HG03571 (cell line): ENCODE measurements around the gene CNNM4.
A peak's percentile ranks its signal among the peaks of the same experiment; 100 is the strongest.

Source experiments
- ATAC-seq: cut with Tn5 transposase; IDR thresholded peaks from one replicate; pipeline ENCODE4 v1.9.1; 2021; ENCODE audit not compliant: unreplicated experiment

Gene CNNM4

DNA sequence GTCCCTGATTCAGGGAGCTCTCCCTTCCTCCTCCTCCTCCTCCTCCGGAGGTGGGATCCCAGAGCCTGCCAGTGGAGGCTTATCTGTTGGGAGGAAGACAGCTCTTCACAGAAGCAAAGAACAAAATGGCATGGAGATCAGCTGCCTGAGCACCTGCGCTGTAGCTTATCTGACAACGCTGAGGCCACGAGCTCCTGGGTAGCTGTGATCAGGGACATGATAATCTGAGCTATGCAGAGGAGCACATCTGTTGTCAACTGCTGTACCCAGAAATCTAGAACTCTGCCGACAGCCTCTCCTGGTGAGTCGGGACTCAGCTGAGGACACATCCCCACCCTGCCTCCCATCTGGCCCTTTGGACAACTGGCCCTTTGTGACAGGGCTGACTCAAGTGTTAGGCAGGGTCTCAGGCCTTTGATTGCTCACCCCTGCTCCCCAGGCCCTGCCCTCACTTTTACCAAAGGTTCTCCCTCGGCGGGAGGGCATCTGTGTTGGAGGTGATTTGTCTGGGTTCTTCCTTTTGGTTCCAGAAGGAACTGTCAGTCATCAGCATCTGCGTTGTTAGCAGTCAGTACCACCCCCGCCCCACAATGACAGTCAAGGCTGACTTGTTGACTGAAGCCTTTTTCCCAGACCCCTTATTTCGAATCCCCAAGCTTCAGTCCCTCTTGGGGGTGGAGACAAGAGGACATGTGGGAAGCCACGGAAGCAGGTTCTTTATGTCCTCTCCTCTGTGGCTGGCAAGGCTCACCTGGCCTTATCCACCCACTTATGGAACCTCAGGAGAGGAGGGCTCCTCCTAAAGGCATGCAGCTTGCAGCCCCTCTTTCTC, 49.5 kb downstream of the CNNM4 start:
- no peak for ATAC-seq

DNA sequence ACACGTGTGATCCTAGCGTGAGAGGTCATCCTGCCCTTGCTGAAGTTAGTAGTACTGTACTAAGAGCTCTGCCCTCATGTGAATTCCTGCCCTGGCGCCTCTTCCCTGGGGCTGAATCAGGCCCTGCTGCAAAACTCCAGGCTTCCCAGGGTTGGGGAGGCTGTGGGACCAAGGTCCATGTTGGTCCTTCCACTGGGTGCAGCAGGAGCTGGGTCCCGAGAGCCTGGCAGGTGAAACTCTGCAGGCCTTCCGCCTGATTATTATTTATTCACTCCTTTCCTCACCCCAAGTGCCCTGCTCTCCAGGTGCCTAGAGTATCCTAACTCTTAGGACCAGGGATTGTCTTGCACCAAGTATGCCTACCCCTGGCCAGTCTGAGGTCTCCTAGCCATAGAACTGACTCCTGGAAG, 50.1 kb downstream of the CNNM4 start:
- ATAC-seq, result no peak

- no peak for ATAC-seq
These were observed 51.2 kb downstream of the CNNM4 start for GRCh38 chr2:96811917-96812316.

DNA sequence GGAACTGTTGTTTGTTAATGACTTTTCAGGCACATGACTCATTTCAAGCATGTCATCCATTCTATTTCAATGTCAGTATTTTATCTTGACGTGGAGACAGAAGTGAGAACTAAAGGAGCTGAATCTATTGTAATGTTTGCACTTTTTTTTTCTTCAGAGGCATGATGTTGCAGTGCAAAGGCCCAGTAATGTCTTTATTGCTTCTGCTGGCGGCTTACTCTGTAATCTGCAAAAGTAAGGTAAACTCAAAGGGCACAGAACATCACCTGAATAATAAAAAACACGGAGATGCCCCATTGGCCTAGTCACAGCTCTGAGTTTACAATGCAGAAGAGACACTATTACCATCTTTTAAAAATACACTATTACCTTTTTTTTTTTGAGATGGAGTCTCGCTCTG, 53.0 kb downstream of the CNNM4 start:
- no peak for ATAC-seq

DNA sequence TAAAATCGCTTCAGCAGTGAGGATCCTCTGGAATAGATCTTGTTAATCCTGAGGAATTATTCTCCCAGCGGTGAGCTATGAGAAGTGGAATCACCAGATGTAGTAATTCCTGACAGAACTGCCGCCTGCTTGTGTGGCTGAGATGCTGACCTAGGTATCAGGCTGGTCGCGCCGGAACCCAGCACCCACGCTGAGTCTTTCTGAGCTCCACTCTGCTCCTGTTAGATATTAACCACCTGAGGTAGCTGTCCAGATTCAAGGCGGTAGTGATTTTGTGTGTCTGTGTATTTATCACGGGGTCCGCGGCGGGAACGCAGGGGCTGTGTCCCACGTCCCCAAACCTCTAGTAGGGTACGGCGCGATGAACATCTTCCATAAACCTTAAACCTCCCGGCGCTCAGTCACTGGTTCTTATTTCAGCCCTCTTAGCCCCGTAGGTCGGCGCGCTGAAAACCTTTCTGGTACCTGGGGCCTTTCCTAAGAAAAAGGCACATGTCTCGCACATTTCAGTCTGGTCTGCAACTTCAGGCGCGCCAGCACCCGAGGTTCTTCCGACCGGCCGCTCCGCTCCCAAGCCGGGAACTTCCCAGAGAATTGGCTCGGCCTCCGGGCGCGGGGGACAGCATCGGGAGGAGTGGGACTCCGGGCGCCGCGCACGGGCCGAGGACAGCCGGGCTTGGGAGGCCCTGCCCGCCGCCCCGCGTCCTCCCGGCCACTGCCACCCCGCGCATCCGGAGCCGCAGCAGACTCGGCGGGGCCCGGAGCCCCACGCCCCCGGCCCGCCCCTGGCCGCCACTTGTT, 54.8 kb downstream of the CNNM4 start:
- ATAC-seq, result peak; percentile 8

GRCh38 chr2:96816127-96816835, 55.6 kb downstream of the CNNM4 start, which contains the start of gene CNNM3:
TSS of gene CNNM3 (plus strand) at chr2:96816268. CDS start at chr2:96816278, 10 bp downstream.
- ATAC-seq, result peak; percentile 82

DNA sequence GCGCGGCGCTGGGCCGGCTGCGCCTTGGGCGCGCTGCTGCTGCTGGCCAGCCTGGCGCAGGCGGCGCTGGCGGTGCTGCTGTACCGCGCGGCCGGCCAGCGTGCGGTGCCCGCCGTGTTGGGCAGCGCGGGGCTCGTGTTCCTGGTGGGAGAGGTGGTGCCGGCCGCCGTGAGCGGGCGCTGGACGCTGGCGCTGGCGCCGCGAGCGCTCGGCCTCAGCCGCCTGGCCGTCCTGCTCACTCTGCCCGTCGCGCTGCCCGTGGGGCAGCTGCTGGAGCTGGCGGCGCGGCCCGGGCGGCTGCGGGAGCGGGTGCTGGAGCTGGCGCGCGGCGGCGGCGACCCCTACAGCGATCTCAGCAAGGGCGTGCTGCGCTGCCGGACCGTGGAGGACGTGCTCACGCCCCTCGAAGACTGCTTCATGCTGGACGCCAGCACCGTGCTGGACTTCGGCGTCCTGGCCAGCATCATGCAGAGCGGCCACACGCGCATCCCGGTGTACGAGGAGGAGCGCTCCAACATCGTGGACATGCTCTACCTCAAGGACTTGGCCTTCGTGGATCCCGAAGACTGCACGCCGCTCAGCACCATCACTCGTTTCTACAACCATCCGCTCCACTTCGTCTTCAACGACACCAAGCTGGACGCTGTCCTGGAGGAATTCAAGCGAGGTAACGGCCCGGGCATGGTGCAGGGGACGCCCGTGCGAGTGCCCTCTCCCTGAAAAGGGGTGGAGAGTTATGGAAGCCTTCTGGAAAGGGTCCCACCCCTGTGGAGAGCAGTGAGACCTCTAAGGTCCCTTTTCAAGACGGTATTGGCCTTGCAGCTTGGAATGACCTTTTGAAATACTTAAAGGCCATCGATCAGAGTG, 56.4 kb downstream of the CNNM4 start:
- no peak for ATAC-seq

DNA sequence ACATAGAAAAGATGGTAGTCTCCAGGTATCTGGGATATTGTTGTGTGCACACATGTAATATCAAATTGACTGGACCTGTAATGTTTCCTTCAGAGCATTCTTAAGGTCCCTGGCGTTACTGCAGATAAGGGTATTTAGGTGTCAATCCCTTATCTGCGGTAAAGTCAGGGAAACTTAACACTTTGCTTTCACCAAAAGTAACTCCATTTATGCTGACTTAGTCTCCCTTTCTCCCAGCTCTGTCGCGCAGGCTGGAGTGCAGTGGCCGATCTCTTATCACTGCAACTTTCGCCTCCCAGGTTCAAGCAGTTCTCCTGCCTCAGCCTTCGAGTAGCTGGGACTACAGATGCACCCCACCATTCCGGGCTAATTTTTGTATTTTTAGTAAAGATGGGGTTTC, 57.2 kb downstream of the CNNM4 start:
- ATAC-seq, result no peak

GRCh38 chr2:96819128-96819875, 58.6 kb downstream of the CNNM4 start:
- ATAC-seq, result no peak

DNA sequence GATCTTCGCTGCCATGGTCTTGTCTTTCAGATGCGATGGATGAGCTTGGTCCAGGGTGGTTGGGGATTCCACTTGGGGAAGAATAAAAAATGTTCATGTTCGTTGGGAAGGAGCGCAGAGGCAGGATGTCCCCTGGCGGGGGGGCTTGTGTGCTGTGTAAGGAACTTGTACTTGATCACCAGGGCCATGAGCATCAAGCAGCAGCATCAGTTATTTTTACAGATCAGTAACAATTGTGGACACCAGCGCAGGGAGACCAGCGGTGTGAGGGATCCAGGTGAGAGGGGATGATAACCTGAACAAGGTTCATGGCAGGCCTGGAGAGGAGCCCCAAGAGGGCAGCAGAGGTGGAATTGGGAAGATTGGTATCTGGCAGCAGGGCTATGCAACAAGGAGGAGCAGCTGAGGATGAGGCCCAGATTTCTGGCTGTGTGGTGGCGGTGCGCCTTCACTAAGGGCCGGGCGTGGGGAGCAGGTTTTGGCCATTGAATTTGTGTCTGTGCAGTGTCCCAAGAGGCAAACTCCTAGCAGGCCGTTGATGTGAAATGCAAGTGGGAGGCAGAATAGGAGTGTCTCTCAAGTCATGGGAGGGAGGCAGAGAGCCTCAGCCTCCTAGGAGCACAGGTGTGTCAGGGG, 59.3 kb downstream of the CNNM4 start:
- ATAC-seq, result no peak

DNA sequence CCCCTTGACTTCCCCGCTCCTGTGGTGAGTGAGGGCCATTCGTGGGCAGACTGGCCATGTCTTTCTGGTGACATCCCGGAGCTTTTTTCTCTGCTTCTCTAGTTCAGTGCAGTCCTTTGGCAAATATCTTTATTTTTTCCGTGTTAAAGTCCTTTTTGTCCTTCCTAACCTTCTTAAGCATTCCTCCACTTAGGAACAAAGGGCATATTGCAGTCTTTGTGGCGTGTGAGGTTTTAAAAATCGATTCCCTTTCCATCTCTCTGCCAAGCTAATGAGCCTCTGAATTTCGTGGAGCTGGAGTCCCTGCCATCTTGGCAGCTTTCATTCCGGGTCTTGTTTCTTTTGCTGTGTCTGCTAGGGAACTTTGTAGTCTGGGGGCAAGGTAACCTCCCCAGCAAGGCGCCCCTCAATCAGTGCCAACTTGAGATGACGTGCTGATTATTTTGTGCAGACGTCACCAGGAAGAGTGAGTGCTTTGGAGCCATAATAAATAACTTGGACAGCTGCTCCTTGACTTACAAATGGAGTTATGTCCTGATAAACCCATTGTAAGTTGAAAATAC, 60.5 kb downstream of the CNNM4 start:
- no peak for ATAC-seq

DNA sequence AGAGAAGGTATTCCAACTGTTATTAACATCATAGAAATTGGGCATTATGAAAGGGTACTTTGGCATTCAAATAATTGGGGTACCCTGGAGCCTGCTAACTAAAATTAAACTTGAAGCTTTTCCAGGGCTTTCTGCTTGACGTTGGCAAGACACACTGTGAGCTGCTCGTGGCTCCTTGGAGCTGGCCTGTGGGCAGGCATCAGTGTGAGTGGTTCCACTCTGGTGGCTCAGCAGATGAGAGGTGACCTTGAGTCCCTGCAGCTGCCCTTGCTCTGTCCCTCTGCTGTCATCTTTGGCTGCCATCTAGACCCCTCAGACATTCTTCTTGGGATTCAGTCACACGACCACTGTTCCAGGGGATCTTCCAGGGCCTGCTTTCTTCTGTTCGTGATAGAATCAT, 62.1 kb downstream of the CNNM4 start:
- no peak for ATAC-seq

- no peak for ATAC-seq
These were observed 62.5 kb downstream of the CNNM4 start for GRCh38 chr2:96823198-96823597.

GRCh38 chr2:96824079-96824870, 63.6 kb downstream of the CNNM4 start:
- ATAC-seq, result no peak

DNA sequence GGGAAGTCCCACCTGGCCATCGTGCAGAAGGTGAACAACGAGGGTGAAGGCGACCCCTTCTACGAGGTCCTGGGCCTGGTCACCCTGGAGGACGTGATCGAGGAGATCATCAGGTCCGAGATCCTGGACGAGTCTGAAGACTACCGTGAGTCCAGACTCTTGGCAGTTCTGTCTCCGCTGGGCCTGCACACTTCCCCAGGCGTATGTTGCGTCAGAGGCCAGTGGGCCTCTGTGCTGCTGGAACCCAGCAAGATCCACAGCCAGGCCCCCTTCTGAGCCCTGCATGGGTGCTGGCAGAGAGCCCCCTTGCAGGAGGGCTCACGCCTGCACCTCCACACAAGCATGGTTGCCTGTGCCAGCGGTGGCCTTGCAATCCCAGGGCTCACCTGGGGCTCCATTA, 64.4 kb downstream of the CNNM4 start:
- ATAC-seq, result no peak

DNA sequence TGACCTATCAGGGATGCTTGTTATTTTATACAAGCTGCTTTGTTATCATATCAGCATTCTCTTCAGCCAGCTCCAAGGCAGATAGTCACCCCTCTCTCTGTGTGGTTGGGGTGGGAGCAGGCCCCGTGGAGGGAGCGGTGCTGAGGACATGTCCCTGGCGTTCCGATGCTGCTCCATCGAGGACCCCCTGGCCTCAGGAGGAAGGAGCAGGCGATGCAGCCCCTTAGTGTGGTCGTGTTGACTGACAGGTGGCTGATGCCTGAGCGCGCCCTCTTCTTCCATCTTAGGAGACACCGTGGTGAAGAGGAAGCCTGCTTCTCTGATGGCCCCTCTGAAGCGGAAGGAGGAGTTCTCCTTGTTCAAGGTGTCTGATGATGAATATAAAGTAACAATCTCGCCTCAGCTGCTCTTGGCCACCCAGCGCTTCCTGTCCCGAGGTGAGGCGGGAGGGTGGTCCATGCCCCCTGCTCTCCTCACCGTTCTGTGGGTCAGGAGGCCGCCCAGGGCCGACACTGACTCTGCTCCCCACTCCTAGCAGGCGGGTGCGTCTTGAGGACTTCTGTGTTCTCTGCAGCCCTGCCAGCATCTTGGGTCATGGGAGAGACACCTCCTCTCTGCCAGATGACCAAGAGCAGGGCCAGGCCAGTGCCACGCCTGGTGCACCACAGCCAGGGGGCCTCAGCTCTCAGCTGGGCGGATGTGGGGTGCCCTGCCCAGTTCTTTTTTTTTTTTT, 66.0 kb downstream of the CNNM4 start:
- ATAC-seq, result no peak

DNA sequence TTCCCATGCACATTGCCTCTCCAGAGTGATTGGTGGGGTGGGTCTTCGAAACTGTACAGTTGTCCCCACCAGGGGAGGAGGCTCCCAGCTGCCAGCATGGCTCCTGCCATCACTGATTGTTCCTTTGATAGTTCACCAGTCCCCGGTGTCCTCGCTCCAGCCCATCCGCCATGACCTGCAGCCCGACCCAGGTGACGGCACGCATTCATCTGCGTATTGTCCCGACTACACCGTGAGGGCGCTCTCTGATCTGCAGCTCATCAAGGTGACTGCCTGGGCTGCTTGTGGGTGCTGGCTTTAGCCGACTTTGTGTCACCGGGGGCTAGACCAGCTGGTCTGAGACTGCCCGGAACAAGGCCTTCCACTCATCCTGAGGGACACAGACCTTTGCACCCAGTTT, 67.7 kb downstream of the CNNM4 start:
- no peak for ATAC-seq

- no peak for ATAC-seq
These were observed 68.2 kb downstream of the CNNM4 start for GRCh38 chr2:96828874-96829273.
